GM21717 (cell line): ENCODE data around the gene PKN3.
A peak's percentile ranks its signal among the peaks of the same experiment; 100 is the strongest.
"Not testable (repeated sequence)": the region's sequence is repeated elsewhere in the genome, so short reads cannot be mapped to it uniquely, and the experiment has no call there.

ENCODE experiments used
- ATAC-seq: cut with Tn5 transposase; IDR thresholded peaks from one replicate; pipeline ENCODE4 v1.9.1; 2021; ENCODE audit warnings: mild to moderate bottlenecking, moderate library complexity; ENCODE audit not compliant: unreplicated experiment

Gene PKN3

DNA sequence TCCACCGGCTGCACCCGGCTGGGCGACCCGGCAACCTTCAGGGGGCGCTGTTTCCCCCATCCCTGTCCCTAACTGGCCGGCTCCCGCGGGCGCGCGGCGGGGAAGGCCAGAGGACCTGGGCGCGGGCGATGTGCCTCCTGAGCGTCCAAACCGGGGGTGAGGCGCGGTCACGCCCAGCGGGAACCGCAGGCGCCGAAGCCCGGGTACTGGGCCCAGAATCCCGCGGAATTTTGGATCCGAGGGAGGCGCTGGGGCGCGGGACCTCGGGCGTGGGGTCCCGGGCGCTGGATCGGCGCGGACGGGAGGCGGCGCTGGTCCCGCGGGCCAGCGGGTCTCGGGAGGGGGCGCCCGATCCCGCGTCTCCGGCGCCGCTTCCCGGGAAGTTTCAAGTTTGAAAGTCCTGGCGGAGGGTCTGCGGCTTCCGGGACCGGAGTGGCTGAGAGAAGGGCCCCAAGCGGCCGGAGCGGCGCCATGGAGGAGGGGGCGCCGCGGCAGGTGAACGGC, at the start of gene PKN3:
Gene PKN3 (plus strand): TSS at position 59 of the 504 bp plus-strand sequence. CDS start 413 bp downstream, at position 472.
- peak; percentile 59 for ATAC-seq

DNA sequence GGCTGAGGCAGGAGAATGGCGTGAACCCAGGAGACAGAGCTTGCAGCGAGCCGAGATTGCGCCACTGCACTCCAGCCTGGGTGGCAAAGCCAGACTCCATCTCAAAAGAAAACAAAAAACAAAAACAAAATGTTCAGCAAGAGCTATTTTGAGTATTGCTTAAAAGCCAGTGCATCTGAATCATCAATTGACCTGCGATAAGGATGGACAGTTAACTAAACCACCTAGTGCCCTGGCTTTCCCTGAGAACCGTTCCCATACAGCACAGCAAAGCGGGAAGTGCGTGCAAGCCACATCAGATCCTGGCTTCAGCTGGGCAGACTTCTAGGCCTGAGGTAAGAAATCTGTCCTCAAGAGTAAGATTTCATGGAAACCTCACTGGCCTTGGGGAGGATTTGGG, 48.4 kb upstream of the PKN3 start:
- no peak for ATAC-seq

DNA sequence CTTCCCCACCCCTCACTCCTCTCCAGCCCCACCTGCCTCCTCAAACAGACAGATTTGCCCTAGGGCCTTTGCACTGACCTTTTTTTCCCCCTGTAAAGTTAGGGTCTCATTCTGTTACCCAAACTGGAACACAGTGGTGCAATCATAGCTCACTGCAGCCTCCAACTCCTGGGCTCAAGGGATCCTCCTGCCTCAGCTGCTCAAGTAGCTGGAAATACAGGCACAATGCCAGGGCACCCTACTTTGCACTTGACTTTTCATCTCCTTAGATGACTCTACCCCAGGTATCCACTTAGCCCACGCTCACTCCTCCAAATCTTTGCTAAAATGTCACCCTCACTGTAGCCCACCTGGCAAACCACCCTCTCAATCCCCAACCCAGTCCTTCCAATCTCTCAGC, 47.8 kb upstream of the PKN3 start:
- ATAC-seq = no peak

DNA sequence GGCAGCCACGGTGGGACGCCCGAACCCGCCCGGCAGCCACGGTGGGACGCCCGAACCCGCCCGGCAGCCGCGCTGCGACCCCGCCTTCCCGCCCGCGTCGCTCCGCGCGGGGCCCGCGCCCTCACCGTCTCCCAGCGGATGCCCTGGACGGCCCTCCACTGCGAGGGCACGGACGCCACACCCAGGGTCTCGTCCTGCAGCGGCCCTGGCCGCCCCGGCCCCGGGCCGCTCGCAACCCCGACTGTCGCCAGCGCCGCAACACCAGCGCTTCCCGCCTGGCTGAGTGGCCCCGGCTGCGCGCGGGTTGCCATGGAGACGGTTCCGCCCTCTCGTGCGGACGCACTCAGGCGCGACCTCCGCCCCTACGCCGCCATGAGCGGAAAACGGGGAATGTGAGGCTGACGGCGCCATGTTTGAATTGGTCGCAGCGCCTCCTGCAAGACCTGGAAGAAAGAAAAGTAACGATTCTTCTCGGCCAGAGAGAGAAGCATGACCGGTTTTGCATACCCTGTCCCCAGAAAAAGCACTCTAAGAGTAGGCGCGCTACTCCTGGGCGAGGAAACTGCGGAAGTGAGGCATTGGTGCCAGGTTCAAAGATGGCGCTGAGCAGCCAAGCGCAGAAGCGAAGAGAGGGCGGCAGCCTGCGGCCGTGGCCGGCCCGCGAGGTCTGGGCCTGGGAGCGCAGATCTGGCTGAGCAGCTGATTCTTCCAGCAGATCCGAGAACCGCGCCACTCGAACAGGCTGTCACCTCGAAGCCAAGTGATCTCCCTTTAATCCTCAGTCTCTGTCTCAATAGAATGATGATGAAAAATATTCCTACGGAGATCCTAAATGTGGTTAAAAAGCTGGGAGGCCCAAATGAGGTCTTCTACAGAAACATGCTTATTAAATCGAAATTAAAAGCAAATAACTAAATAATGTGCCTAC, 45.6 kb upstream of the PKN3 start, which contains the start of gene DYNC2I2:
Gene DYNC2I2 (minus strand): TSS at position 432 of the 928 bp plus-strand sequence. CDS start 121 bp downstream, at position 311.
- ATAC-seq = peak; percentile 57

DNA sequence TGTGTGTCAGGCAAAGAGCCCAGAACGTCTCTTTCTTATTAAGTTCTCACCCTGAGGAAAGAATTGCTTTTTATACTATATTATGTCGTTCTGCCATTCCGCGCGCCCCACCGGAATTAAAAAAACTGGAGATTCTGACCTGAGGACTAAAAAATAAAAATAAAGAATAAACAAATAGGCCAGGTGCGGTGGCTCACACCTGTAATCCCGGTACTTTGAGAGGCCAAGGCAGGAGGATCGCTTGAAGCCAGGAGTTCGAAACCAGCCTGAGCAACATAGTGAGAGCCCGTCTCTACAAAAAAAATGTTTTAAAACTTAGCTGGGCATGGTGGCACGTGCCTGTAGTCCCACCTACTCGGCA, 45.0 kb upstream of the PKN3 start:
- no peak for ATAC-seq

DNA sequence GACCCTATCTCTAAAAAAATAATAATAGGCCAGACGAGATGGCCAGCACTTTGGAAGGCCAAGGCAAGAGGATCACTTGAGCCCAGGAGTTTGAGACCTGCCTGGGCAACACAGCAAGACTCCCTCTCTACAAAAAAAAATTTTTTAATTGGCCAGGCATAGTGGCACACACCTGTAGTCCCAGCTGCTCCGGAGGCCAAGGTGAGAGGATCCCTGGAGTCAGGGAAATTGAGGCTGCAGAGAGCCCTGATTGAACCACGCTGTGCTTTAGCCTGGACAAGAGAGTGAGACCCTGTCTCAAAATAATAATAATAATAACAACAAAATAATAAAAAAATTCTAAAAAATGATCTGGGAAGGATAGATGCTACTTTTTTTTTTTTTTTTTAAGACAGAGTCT, 44.5 kb upstream of the PKN3 start:
- ATAC-seq = no peak

DNA sequence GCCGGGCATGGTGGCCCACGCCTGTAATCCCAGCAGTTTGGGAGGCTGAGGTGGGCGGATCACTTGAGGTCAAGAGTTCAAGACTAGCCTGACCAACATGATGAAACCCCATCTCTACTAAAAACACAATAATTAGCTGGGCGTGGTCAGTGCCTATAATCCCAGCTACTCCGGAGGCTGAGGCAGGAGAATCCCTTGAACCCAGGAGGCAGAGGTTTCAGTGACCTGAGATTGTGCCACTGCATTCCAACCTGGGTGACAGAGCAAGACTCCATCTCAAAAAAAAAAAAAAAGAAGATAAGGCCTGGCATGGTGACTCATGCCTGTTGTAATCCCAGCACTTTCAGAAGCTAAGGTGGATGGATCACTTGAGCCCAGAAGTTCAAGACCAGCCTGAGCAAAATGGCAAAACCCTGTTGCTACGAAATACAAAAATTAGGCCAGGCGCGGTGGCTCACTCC, 35.8 kb upstream of the PKN3 start:
- not testable (repeated sequence) for ATAC-seq

DNA sequence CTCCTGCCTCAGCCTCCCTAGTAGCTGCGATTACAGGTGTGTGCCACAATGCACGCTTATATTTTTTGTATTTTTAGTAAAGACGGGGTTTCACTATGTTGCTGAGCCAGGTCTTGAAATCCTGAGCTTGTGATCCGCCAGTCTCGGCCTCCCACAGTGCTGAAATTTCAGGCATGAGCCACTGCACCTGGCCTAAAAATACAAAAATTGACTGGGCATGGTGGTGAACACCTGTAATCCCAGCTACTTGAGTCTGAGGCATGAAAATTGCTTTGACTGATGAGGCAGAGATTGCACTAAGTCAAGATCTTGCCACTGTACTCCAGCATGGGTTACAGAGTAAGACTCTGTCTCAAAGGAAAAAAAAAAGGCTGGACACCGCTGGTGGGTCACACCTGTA, 32.5 kb upstream of the PKN3 start:
- ATAC-seq = no peak

DNA sequence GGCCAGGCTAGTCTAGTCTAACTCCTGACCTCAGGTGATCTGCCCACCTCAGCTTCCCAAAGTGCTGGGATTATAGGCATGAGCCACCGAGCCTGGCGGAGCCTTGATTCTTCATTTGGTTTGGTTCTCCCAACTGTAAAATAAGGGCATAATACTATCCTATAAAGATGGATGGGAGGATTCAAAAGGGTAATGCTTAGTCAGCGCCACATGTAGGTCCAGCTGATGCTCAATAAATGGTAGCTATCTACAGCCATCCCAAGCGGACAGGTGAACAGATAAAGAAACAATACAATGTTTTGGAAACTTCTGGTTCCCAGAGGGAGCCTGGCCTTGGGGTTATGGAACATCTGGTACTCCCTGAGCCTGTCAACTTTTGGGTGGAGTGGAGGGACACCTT, 26.9 kb upstream of the PKN3 start:
- no peak for ATAC-seq

DNA sequence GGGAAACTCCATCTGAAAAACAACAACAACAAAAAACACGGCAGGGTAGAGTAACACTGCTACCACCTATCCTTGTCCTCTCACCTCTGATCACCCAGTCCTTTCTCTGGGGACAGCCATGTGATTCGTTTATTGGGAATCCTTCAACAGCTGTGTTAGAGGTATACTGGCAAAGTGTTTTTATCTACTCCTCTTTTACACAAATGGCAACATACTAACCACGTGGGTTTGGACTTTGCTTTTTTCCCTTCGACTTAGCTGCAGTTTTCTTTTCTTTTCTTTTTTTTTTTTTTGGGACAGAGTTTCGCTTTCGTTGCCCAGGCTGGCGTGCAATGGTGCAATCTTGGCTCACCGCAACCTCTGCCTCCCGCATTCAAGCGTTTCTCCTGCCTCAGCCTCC, 24.5 kb upstream of the PKN3 start:
- no peak for ATAC-seq

DNA sequence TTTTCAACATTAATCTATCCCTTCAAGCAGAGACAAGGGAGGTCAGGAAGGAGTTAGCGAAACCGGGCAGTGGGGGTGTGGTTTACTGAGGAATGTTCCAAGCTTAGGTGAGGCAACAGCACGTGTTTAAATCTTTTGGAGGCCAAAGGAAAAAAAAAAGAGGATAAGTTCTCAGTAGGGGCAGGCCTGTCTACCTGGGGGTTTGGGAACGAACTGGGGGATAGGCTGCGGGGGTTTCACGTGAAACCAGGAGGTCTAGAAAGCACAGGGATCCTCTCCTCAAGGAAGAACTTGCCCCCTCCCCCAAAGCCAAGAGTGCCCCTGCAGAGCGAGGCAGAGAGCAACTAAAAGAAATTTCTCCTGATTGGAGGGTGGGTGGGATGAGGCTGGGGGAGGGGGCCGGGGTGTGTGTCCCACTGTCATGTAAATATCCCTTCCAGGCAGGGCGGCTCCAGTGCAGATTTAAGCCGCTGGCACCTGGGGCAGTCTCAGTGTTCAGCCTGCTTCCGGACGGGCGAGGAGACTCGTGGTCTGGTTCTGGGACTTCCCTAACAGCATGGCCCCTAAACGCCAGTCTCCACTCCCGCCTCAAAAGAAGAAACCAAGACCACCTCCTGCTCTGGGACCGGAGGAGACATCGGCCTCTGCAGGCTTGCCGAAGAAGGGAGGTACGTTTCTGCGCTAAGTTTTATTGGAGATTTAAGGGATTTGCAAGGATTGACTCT, 18.8 kb upstream of the PKN3 start:
- no peak for ATAC-seq

DNA sequence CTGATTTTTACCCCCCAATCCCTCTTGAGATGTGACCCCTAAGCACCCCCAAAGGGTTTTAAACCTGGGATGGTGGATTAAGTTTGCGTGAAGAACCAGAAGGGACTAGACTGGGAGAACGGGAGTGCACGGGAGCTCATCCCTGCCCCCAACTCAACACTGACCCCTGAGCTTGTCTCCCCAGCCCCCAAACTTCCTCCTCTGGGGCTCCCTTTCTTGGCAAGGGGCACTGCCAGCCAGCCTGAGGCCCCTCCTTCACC, 18.3 kb upstream of the PKN3 start:
- no peak for ATAC-seq

DNA sequence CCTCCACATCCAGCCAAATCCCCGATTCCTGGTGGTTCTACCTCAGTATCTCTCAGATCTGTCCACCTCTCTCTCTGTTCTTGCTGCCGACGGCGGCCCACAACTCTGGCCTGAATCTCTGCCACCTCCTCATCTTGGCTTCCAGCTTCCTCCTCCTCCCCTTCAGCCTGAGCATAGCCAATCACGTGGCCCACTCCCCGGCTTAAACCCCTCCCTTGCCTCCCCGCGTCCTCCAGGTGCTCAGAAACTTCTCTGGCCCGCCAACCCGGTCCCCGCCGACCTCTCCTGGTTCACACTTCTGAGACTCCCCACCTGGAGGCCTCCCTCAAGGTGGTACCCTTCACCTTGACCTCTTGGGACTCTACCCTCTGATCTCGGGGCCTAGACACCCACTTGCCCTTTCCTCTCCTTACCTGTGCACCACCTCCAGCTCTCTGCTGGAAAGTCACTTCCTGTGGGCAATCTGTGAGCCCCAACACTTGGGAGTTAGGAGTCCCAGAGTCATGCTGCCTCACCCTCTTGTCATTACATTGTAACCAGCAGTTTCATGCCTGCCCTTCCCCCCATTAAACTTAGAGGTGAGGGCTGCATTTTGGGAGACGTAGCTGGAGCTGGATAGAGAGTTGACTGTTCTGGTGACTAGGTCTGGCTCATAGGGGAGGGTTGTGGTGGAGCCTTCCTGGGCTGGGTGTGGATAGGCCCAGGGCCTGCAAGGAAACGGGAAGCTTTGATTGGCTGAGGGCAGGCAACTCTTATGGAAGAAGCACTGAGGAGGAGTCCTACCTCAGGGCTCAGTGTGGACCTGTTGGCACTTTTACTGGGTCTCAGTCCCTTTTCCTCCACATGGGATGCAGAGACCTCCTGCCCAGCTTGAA, 17.7 kb upstream of the PKN3 start:
- peak; percentile 23 for ATAC-seq

DNA sequence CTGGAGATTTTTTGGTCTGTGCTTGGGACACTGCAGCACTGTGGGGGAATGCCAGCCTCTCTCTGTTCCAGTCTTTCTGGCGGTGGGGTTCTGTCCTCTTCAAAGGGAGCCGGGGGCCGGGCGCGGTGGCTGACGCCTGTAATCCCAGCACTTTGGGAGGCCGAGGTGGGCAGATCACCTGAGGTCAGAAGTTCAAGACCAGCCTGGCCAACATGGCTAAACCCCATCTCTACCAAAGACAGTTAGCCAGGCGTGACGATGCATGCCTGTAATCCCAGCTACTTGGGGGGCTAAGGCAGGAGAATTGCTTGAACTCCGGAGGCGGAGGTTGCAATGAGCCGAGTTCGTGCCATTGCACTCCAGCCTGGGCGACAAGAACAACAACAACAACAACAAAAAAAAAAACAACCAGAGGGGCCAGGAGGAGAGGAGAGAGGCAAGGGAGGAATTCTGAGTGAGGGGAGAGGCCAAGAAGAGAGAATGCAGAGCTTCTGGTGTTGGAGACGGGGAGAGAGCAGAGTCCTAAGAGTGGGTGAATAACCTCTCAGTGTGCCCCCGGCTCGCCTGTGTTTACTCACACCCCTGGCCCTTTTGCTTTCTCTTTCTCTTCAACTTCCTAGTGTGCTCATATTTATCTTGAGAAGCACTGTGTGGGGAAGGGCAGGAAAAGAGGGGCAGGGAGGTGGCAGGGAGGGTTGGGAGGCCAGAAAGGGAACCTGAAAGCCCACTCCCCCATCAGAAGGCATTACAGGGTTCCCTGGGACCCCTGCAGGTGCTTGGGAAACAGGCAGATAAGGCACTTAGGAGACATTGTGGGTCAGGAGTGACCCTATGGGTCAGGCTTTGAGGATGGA, 16.4 kb upstream of the PKN3 start:
- ATAC-seq = no peak

DNA sequence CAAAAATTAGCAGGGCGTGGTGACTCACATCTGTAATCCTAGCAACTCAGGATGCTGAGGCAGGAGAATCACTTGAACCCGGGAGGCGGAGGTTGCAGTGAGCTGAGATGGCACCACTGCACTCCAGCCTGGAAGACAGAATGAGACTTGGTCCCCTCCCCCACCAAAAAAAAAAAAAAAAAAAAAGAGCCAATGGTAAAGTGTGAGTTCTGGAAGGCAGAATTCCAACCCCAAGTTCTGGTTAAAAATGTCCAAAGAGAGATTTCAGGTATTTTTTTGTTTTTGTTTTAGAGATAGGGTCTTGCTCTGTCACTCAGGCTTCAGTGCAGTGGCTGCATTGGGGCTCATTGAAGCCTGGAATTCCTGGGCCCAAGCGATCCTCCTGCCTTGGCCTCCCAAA, 14.8 kb upstream of the PKN3 start:
- no peak for ATAC-seq

DNA sequence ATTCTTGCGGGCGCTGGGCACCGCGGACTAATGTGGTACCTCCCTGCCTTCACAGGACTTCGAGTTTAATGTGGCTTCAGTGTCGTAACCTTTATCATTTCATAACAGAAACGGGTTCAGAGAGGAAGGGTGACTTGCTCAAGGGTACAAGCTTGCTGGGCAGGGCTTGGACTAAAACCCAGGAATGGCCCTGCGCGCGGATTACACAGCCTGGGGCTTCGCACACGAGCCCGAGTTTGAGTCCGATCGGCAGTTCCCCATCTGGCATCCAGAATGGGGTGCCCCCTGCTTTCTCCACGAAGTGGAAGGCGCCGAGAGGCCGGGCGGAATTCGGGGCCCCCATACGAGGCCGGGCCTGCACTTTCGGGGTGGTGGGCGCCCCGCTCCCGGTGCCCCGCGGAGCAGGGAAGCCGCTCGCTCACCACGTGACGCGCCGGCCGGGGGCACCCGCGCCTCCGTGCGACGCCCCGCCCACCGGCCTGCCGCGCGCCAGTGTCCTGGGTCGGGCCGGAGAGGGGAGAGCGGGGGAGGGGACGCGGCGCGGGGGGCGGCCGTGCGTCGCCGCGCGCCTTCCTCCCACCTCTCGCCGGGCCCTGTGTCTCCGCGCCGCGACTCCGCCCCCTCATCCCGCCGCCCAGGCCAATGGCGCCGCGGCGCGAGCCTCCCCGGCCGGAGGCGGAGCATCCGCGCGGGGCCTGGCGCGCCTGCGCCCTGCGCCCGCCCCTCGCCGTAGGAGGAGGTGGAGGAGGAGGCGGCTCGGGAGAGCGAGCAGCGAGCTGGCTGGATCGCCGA, 13.6 kb upstream of the PKN3 start, which contains the start of gene SET:
Gene SET (plus strand): TSS at position 722 of the 792 bp plus-strand sequence. CDS start 361 bp downstream, outside the sequence.
- ATAC-seq = peak; percentile 49

DNA sequence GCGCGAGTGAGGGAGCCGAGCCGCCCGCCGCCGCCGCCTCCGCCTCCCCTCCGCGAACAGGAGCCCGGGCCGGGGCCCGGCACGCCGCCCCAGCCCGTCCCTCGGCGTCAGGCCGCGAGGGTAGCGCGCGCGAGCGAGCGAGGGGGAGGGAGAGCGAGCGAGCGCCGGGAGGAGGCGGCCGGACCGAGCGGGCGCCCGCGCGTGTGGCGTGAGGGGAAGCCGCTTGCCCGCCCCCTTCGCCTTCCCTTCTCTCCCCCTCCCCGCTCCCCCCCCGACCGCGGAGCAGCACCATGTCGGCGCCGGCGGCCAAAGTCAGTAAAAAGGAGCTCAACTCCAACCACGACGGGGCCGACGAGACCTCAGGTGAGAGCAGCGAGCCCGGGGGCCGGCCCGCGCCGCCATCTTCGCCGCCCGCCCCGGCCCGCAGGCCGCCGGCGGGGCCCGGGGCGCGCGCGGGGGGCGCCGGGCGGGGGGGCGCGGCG, 13.0 kb upstream of the PKN3 start:
- ATAC-seq = peak; percentile 6

DNA sequence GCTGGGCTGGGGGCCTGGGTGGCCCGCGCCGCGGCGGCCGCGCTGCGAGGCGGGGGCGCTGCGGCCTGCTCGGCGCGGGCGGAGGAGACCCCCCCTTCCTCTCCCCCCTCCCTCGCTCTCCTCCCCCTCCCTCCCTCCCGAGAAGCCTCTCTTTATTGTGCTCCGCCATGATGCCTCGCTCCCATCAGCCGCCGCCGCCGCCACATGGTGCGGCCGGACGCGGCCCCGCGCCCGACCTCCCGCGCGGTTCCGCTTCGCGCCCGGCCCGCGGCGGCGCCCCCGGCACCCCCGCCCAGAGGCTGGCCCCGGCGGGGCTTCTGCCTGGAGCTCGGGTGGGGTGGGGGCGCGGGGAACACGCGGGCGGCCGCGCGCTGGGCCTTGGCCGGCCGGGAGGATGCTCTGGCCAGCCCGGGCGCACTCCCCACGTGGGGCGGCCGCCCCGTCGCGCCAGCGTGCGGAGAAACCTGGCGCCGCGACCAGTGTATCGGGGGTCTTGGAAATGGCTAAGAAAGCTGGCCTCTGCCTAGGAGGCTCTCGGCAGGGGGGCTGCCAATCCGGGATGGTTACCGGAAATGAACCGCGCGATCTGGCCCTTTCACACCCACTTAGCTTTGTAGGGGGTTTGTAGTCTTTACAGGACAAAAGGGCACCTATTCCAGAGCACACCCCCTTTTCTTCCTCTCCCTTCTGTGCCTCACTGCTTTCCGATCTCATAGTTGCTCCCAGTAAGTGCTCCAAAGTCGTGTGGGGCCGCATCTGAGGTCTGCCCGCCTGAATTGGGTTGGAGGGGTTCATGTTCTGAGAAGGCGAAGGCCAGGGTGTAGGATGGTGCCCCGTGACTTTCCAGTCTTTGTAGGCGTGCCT, 12.3 kb upstream of the PKN3 start:
- ATAC-seq = peak; percentile 3
